K562 treated with DMSO at 1 percent for 12 hours (cell line): ENCODE data around the gene HJURP. TPM values are rescaled to one million over a fixed set of nuclear protein-coding genes. Genes with fewer than 3 reads are reported as not detected.

Experiments
- total RNA-seq: library from RNA; unstranded; fragments of 300-600 nt; gene quantifications from 2 replicates; pipeline ENCODE4 v1.2.3, GENCODE V29; 2022; ENCODE audit not compliant: insufficient read depth

Gene HJURP, protein sequence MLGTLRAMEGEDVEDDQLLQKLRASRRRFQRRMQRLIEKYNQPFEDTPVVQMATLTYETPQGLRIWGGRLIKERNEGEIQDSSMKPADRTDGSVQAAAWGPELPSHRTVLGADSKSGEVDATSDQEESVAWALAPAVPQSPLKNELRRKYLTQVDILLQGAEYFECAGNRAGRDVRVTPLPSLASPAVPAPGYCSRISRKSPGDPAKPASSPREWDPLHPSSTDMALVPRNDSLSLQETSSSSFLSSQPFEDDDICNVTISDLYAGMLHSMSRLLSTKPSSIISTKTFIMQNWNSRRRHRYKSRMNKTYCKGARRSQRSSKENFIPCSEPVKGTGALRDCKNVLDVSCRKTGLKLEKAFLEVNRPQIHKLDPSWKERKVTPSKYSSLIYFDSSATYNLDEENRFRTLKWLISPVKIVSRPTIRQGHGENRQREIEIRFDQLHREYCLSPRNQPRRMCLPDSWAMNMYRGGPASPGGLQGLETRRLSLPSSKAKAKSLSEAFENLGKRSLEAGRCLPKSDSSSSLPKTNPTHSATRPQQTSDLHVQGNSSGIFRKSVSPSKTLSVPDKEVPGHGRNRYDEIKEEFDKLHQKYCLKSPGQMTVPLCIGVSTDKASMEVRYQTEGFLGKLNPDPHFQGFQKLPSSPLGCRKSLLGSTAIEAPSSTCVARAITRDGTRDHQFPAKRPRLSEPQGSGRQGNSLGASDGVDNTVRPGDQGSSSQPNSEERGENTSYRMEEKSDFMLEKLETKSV
- total RNA-seq, result 13.3 and 29.6 TPM in 2 replicates

DNA sequence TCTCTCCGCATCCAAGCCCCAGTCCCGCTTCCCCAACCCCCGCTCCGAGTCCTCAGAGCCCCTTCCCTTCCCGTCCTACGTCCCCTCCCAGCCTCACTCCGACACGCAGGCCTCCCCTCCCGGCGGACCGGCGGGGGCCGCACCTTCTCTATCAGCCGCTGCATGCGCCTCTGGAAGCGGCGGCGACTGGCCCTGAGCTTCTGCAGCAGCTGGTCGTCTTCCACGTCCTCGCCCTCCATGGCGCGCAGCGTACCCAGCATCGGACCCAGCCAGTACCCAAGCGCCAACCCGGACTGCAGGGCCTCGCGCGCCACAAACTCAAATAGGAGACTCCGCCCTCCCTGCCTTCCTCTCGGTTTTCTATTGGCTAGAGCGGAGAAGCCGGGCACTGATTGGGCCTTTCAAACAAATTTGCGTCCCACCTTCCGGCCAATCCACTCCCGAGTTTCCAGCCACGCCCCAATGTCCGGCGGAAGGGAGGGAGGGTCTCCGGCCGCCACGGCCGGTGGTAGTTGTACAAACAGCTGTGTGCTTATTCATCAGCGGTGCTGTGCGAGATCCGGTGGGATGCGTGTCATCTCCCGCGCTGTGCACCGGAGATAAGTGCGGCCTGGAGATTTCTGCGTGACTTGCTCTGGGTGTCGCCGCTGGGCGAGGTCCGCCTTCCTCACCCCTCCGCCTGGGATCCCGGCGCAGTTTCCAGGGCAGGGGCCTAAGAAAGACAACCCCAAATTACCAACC is at the start of gene HJURP:
HJURP (minus strand) TSS at position 295 of the 741 bp plus-strand sequence; CDS start at position 260, 35 bp downstream.

DNA sequence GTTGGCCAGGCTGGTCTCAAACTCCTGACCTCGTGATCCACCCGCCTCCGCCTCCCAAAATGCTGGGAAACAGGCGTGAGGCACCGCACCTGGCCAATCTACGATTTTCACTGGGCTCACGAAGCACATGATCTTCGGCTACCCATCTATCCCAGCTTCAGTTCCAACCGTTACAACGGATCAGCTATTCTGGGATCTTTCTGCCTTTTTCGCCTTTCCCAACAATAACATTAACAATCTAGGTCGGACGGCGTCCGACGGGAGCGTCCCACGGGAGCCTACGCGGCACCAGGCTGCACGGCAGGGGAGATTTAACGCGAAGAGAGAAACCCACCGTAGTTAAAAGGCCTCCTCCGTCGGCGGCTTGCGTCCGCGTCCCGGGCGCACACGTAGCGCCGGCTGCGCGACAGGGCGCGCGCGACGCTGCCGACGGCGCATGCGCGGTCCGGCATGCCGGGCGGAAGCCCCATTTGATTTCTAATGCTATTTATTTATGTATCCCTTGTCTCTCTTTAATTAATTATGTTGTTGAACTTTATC is 13.7 kb upstream of the HJURP start, which contains the start of gene MSL3B:
MSL3B (minus strand) TSS at position 394 of the 540 bp plus-strand sequence.

Other genes with a start within 250 kb of the HJURP start
- not detected in 2 replicates for gene UGT1A8, start 236.9 kb downstream of the HJURP start, total RNA-seq
- not detected in 2 replicates for gene UGT1A10, start 218.1 kb downstream of the HJURP start, total RNA-seq
- not detected in 2 replicates for gene UGT1A9, start 182.6 kb downstream of the HJURP start, total RNA-seq
- not detected in 2 replicates for gene UGT1A7, start 172.6 kb downstream of the HJURP start, total RNA-seq
- not detected in 2 replicates for gene UGT1A6, start 161.6 kb downstream of the HJURP start, total RNA-seq
- gene UGT1A5, start 141.6 kb downstream of the HJURP start, total RNA-seq, result not detected in 2 replicates
- not detected in 2 replicates for gene UGT1A4, start 135.8 kb downstream of the HJURP start, total RNA-seq
- gene UGT1A3, start 125.5 kb downstream of the HJURP start, total RNA-seq, result not detected in 2 replicates
- not detected in 2 replicates for gene UGT1A1, start 94.3 kb downstream of the HJURP start, total RNA-seq
- not detected in 2 replicates for gene MROH2A, start 76.2 kb downstream of the HJURP start, total RNA-seq
- gene TRPM8, start 62.8 kb upstream of the HJURP start, total RNA-seq, result not detected in 2 replicates
- not detected in 2 replicates for gene SPP2, start 196.2 kb upstream of the HJURP start, total RNA-seq